WI38 (cell line): ENCODE data around the gene YDJC.
A peak's percentile ranks its signal among the peaks of the same experiment; 100 is the strongest.

Source experiments
- H3K4me3 ChIP-seq: 2 replicates; pipeline ENCODE4 v1.5.1; 2011; ENCODE audit warnings: low read depth, mild to moderate bottlenecking, control low read depth, low read length
- TF ChIP-seq, protein P1 (sequence below): IDR thresholded peaks from 2 replicates; pipeline ENCODE4 v1.5.1; 2012; ENCODE audit warnings: low read depth, mild to moderate bottlenecking, control low read depth, low read length

Gene YDJC

DNA sequence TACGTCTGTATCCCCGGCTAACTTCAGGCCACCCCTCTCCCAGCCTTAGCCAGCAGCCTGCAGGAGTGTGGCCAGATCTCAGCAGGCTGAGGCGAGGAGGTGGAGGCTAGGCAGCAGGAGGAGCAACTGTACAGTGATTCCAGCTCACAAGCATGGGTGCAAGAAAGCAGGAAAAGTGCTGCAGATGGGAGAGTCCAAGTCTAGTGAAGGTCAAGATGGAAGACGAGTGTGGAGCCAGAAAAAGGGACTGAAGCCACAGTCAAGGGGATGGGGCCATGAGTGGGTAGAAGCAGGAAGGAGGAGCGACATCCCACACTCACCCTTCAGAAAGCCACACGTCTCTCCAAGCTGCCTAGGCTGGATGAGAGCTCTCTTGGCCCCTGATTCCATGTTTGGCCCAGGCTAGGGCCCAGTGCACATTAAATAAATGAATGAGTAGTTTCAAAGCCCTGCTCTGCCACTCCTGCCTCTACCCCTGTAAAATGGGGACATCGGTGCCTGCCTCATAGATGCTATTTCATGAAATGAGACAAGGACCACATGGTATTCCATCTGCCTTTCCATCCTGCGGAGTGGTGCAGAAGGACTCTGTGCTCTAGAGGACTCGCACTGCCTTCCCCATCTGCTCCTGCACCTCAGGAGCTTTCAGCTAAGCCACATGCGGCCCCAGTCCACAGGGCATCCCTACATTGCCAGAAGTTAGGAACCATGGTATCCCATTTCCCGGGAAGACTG lies 2.9 kb downstream of the YDJC start:
- TF ChIP-seq, protein P1, sequence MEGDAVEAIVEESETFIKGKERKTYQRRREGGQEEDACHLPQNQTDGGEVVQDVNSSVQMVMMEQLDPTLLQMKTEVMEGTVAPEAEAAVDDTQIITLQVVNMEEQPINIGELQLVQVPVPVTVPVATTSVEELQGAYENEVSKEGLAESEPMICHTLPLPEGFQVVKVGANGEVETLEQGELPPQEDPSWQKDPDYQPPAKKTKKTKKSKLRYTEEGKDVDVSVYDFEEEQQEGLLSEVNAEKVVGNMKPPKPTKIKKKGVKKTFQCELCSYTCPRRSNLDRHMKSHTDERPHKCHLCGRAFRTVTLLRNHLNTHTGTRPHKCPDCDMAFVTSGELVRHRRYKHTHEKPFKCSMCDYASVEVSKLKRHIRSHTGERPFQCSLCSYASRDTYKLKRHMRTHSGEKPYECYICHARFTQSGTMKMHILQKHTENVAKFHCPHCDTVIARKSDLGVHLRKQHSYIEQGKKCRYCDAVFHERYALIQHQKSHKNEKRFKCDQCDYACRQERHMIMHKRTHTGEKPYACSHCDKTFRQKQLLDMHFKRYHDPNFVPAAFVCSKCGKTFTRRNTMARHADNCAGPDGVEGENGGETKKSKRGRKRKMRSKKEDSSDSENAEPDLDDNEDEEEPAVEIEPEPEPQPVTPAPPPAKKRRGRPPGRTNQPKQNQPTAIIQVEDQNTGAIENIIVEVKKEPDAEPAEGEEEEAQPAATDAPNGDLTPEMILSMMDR: no peak
- H3K4me3 ChIP-seq: no peak overlapping the region

DNA sequence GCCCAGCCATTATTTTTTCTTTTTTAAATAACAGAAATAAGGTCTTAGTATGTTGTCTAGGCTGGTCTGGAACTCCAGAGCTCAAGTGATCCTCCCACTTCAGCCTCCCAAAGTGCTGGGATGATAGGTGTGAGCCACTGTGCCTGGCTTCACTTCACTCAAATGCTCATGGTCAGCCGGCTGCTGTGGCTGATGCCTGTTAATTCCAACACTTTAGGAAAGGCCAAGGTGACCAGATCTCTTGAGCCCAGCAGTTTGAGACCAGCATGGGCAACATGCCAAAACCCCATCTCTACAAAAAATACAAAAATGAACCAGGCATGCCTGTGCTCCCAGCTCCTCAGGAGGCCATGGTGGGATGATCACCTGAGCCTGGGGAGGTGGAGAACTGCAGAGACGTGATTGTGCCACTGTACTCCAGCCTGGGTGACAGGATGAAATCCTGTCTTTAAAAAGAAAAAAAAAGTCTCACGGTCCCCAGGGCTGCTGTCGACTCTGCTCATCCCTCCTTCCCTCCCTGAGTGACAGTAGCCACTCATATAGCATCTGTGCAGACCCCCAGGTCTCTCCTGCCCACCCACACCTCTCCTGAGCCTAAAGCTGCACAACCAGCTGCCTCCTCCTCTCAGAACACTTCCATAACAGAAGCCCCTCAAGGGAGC lies 3.6 kb downstream of the YDJC start:
- no peak overlapping the region for H3K4me3 ChIP-seq
- TF ChIP-seq, protein P1: no peak

DNA sequence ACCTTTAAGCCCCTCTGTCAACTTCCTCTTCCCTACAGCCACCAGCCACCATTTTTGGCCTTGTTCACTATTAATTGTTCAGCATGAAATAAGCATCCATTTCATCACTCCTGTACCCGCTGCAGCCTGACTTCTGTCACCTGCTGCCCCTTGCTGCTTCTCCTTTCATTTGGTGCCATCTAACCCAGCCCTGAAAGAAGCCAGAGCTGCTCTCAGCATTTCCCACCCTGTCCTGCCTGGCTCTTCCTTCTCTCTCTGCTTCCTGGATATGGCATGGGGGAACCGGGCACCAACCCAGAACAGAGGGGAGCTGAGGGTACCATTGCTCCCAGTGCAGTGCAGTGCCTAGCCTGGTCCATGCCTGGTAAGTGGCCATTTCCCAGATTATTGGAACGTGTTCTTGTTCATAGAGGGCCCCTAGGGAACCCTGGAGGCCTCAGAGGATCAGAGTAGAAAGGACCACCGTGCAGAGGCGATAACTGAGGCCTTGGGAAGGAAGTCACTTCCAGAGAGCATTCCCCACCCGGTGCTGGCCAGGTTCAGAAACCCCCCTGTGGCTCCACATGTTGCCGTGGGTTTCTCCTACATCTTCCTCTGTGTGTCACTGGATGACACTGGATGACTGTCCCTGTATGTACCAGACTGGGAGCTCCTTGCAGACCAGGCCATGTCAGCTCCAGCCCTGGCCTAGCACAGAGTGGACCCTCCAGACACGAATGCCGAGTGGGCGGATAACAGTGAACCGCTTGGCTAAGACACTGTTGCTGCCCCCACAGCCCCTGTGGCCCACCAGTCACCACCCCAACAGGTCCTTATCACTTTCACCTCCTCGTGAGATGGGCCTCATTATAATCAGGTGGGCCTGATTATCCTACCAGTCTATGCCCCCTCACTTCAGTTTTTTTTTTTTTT lies 4.7 kb downstream of the YDJC start:
- TF ChIP-seq, protein P1: no peak

DNA sequence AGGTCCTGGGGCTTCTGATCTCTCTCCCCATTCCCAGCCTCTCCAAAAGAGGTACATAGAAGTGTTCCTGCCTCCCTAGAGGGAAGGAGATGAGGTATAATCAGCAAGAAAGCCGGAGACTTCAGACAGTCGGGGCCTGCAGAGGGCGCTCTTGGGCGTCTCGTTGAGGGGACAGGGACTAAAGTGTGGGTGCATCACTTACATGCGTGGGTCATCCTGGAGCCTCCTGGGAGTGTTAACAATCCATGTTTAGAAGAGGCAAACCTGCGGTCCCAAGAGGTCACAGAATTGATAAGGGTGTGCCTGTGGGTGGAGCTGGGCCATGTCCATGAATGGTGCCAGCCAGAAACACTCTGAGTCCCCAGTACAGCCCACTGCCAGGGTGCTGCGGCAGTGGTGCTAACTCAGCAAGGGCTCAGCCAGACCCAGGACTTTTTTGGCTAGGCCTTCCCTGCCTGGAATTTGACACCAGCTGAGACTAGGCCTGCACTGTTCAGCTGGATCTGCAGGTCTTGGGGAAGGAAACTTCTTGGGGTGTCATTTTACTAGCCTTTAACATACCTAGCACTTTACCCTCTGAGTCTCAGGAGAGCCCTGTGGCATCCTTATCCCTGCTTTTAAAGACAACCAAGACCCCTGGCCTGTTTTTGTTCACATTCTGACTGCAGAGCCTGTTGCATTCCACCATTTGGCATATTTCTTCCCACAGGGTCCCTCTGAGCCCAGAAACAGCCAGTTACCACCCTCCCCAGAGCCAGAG lies 5.5 kb downstream of the YDJC start:
- TF ChIP-seq, protein P1: peak; percentile 60
- no peak overlapping the region for H3K4me3 ChIP-seq

More for the DNA sequence above, 4.7 kb downstream of the YDJC start:
- no peak overlapping the region for H3K4me3 ChIP-seq

DNA sequence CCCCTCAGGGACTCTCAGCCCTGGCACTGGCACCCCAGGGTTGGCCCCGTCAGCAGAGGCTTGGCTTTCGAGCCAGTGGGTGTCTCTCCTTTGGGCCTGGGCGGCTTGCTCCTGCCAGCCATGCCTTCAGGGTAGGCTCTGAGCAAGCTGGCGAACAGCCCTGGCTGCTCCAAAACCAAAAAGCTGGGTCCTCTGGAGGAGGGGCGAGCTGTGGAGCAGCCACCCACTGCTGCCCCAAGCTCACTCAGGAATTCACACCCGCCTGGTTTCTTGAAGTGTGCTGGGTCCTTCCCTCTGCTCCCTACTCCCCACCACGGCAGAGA lies 6.2 kb downstream of the YDJC start:
- TF ChIP-seq, protein P1: no peak
- H3K4me3 ChIP-seq: no peak overlapping the region

DNA sequence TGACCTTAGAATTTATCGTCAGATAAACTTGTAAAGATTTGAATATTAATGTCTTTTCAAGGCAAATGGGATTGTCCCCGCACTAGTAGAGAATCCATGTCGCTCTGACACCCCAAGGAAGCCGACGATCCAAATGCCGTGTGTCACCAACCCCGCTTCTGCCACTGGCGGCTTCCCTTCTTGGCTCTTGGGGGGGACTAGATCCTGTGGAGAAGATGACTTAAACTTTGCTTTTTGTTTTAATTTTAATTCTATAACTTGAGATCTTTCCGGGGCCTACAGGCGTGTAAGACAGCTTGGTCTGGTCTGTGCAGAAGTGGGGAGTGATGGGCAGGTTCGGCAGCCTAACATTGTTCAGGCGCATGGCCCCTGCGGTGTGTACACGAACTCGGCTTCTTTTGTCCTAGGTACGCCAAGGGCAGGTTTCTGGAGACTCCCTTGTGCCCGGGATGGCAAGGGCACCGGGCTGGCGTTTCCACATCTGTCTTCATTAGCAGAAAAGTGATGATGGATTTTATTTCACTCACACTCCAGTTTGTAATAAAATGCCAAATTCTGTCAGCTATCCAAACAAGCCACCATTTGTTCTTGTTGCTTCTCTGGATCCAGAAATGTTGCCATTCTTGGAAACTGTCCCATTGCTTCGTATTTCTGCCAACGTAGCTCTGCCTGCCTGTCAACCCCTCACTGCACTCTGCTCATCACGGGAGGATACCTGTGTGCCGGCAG lies 6.7 kb downstream of the YDJC start:
- TF ChIP-seq, protein P1: no peak
- H3K4me3 ChIP-seq: no peak overlapping the region
